Astrocyte of the spinal cord (primary cell): ENCODE measurements around the gene CCR2.
"Not testable (repeated sequence)": the region's sequence is repeated elsewhere in the genome, so short reads cannot be mapped to it uniquely, and the experiment has no call there.

Source experiments
- DNase-seq: peaks from one replicate; pipeline ENCODE4 v3.0.0; 2011; ENCODE audit warnings: low read depth, low spot score
- H3K4me3 ChIP-seq: 2 replicates; pipeline ENCODE4 v1.5.1; 2011; ENCODE audit warnings: low read depth, mild to moderate bottlenecking, low read length, moderate library complexity
- in situ Hi-C: cut with HindIII; loops from 2 replicates; pipeline ENCODE4 v1.10.0; 2017; ENCODE audit warnings: low sequenced_read_pairs
- TF ChIP-seq, protein P1 (sequence below): IDR thresholded peaks from 2 replicates; pipeline ENCODE4 v1.5.1; 2012; ENCODE audit warnings: low read depth, mild to moderate bottlenecking, low read length, inconsistent platforms

Gene CCR2

DNA sequence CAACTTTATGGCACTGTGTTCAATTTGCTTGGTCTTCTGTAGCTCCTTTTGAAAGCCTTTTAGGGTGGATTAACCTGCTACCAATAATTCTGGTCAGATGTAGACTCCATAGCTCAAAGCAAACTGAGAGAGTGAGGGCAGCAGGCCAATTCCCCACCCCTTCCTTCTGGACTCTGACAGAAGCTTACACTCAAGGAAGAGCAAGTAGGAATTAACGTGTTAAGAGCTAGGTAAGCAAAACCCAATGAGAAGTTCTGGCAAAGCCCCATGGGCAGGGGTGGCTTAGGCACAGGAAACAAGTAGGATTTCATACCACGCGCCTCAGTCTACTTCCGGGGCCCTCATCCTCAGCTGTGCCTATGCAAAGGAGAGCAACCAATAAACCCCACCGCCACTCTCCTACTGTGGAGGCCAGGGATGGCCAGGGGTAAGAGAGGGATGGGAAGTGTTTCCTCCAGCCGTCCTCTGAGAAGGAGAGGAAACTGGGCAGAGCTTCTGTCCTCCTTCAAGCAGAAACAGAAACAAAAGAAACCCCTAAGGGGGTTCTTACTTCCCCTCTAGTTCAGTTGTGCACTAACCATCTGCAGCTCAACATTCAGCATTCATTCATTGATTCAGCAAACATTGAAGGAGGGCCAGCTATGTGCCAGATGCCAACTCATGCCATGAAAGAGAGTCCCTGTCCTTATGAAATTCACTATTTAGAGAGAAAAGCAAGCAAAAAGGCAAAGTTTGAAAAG, 29.5 kb downstream of the CCR2 start:
- DNase-seq: no peak
- in situ Hi-C loops: no loop called here
- H3K4me3 ChIP-seq: no peak overlapping the region
- TF ChIP-seq, protein P1, sequence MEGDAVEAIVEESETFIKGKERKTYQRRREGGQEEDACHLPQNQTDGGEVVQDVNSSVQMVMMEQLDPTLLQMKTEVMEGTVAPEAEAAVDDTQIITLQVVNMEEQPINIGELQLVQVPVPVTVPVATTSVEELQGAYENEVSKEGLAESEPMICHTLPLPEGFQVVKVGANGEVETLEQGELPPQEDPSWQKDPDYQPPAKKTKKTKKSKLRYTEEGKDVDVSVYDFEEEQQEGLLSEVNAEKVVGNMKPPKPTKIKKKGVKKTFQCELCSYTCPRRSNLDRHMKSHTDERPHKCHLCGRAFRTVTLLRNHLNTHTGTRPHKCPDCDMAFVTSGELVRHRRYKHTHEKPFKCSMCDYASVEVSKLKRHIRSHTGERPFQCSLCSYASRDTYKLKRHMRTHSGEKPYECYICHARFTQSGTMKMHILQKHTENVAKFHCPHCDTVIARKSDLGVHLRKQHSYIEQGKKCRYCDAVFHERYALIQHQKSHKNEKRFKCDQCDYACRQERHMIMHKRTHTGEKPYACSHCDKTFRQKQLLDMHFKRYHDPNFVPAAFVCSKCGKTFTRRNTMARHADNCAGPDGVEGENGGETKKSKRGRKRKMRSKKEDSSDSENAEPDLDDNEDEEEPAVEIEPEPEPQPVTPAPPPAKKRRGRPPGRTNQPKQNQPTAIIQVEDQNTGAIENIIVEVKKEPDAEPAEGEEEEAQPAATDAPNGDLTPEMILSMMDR: no peak

DNA sequence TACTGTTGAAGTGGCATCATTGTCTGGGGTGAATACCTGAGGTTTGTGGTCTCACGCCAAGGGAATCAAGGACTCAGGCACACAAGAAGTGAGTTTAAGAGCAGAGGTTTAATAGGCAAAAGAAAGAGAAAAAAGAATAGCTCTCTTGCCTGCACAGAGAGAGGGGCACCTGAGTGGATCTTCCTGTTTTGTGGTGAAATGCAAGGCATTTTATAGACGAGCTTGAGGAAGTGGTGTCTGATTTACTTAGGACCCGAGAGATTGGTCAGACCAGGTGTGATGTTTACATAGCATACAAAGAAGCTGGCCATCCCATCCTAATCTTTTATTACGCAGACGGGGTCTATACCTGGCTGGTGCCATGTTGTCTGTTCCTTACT, 30.0 kb downstream of the CCR2 start:
- TF ChIP-seq, protein P1: no peak
- DNase-seq: no peak
- in situ Hi-C loops: no loop called here
- no peak overlapping the region for H3K4me3 ChIP-seq

DNA sequence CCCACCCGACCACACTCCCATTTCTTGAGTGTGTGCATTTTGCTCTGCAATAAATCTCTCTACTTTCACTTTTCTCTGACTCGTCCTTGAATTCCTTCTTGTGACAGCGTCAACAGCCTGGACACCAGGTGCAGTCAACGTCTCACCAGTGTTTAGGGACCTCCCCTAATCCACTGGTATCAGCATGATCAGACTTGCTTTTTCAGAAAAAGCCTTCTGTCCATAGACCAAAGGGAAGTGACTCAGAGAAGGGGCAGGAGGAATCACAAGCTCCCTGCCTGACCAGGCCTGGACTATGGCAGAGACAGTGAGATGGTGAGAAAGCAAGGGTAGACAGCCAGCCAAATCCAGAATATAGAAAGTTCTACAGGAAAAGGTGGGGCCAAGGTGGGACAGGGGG, 32.3 kb downstream of the CCR2 start:
- DNase-seq: peak; percentile 9
- in situ Hi-C loops: no loop called here
- no peak overlapping the region for H3K4me3 ChIP-seq
- TF ChIP-seq, protein P1: no peak

DNA sequence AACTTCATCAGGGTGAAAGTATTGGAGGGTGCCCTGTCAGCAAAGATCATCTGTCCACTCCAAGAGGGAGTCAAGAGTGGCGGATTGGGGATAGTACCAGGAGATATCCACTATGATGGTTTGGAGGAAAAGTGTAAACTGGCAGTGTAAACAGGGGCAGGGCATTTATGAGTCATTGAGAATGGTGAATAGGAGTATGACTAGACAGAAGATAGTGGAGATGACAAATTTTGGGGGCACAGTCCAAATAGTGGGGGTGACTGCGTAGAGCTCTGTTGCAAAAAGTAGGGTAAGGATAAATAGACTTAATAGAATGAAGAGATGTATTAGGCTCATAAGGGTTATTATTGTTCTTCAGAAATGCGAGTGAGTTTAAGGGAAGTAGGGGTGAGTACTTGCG, 34.9 kb downstream of the CCR2 start:
- in situ Hi-C loops, H3K4me3 ChIP-seq, DNase-seq: not testable (repeated sequence)

DNA sequence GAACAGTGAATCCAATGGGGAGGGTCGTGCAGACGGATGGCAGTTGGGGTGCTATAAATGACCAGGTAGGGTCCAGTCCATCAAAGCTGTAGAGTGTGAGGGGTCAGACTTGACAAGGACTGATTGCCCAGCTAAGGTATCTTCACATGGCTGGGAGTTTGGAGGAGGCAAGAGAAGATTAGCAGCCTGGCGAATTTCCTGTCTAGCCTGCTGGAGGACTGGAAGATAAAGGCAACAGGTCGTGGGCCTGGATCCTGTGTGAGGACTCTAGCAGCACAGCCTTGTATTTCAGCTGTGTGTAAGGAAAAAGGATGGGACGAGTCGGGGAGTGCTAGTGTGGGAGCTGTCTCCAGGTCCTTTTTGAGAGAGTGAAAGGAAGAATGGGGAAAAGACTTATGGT, 35.4 kb downstream of the CCR2 start:
- no peak overlapping the region for H3K4me3 ChIP-seq
- in situ Hi-C loops: no loop called here
- TF ChIP-seq, protein P1: no peak
- no peak for DNase-seq

DNA sequence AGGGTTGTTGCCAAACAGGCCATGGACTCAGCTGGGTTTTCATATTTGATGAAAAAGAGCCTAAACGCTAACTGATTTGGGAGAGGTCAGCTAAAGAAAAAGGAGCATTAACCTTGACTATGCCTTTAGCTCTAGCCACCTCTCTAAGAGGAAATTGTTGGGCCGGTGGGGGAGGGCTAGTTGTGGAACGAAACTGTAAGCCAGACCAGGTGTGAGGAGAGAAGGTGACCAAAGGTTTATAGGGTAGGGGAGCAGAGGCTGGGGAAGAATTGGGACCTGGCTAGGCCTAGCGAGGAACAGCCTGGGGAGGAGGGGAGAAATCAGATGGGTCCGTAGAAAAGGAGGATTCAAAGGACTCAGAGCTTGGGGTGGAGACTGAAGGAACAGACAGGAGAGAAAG, 37.6 kb downstream of the CCR2 start:
- in situ Hi-C loops, DNase-seq, H3K4me3 ChIP-seq: not testable (repeated sequence)

DNA sequence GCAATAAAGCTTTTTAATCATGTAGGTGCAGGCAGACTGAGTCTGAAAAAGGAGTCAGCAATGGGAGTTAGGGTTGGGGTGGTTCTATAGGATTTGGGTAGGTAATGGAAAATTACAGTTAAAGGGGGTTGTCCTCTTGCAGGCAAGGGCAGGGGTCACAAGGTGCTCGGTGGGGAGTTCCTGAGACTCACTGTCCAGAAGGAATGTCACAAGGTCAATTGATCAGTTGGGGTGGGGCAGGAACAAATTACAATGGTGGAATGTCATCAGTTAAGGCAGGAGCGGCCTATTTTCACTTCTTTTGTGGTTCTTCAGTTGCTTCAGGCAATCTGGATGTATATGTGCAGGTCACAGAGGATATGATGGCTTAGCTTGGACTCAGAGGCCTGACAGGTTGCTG, 39.1 kb downstream of the CCR2 start:
- in situ Hi-C loops: no loop called here
- TF ChIP-seq, protein P1: no peak
- no peak overlapping the region for H3K4me3 ChIP-seq
- DNase-seq: no peak
